T-cell (primary cell): ENCODE data around the gene PRKACA. TPM values are rescaled to one million over a fixed set of nuclear protein-coding genes. Genes with fewer than 3 reads are reported as not detected.

Source experiments
- ATAC-seq, 4 experiments: fragments of 200-7000 bp in 3 of 4; fragments of 150-1000 bp in 1 of 4; cut with Tn5 transposase; replicated peaks in 1 of 4; 1 replicate in 3 of 4; 2 replicates in 1 of 4; pipeline ENCODE4 v1.10.0; 2021; ENCODE audit warnings: moderate library complexity in 3 of 4, mild to moderate bottlenecking in 2 of 4, moderate number of reproducible peaks in 1 of 4
- CTCF ChIA-PET, 2 donors: fragments of 300-600 bp; sonication (Branson Sonifier 250); formaldehyde crosslinking; loops; one replicate each; lab custom pipeline; 2022; ENCODE audit warnings: antibody characterized with exemption in 2 of 2; lab: Charles Lee
- POLR2A ChIA-PET, 2 donors: fragments of 300-600 bp; sonication (Branson Sonifier 250); formaldehyde crosslinking; loops; one replicate each; lab custom pipeline; 2022; ENCODE audit warnings: antibody characterized with exemption in 2 of 2; lab: Charles Lee
- DNase-seq, 35 experiments: peaks; one replicate each; pipeline versions ENCODE4 v3.0.0 to v3.0.0-alpha.2; 2013 to 2023
- H3K27ac ChIP-seq: one replicate; pipeline ENCODE4 v1.5.1; 2013; ENCODE audit warnings: low read length
- H3K27me3 ChIP-seq, 2 experiments: replicated peaks in 1 of 2; 1 replicate in 1 of 2; 2 replicates in 1 of 2; pipeline versions ENCODE4 v1.6.1 to v1.7.0; 2013; ENCODE audit warnings: low read length in 1 of 2, mixed read lengths in 1 of 2; ENCODE audit not compliant: control insufficient read depth in 2 of 2, insufficient read depth in 2 of 2; ENCODE audit errors: extremely low read depth in 1 of 2
- H3K36me3 ChIP-seq, 2 donors: 1 replicate in 1 of 2; 2 replicates in 1 of 2; pipeline versions ENCODE4 v1.6.1 to v1.7.0; 2013; ENCODE audit warnings: low read length in 1 of 2; ENCODE audit not compliant: control insufficient read depth in 2 of 2, insufficient read depth in 1 of 2; ENCODE audit errors: extremely low read depth in 1 of 2
- H3K4me1 ChIP-seq, 2 experiments: 1 replicate in 1 of 2; 2 replicates in 1 of 2; pipeline versions ENCODE4 v1.6.1 to v1.7.0; 2013; ENCODE audit warnings: low read length in 2 of 2, mixed read lengths in 1 of 2; ENCODE audit not compliant: insufficient read depth in 2 of 2, control insufficient read depth in 1 of 2; ENCODE audit errors: extremely low read depth in 1 of 2
- H3K4me3 ChIP-seq, 2 donors: 1 replicate in 1 of 2; 2 replicates in 1 of 2; pipeline versions ENCODE4 v1.5.1 to v1.7.0; 2013; ENCODE audit warnings: mild to moderate bottlenecking in 2 of 2, low read length in 1 of 2, moderate library complexity in 1 of 2; ENCODE audit not compliant: control insufficient read depth in 1 of 2; ENCODE audit errors: extremely low read depth in 1 of 2
- H3K9me3 ChIP-seq: 2 replicates; pipeline ENCODE4 v1.7.0; 2013
- H3K27ac Mint-ChIP-seq, 2 donors: one replicate each; pipeline ENCODE4 v1.8.0; 2020 to 2021; ENCODE audit warnings: mild to moderate bottlenecking in 2 of 2, mixed read lengths in 2 of 2
- H3K27me3 Mint-ChIP-seq, 2 donors: one replicate each; pipeline ENCODE4 v1.8.0; 2021 to 2022; ENCODE audit warnings: mixed read lengths in 2 of 2
- H3K36me3 Mint-ChIP-seq: one replicate; pipeline ENCODE4 v1.8.0; 2021; ENCODE audit warnings: mixed read lengths
- H3K4me1 Mint-ChIP-seq, 3 donors: one replicate each; pipeline ENCODE4 v1.8.0; 2020 to 2022; ENCODE audit warnings: mixed read lengths in 3 of 3, mild to moderate bottlenecking in 1 of 3
- H3K4me3 Mint-ChIP-seq, 3 donors: one replicate each; pipeline ENCODE4 v1.8.0; 2020 to 2022; ENCODE audit warnings: mild to moderate bottlenecking in 3 of 3, mixed read lengths in 3 of 3, moderate library complexity in 3 of 3
- H3K9me3 Mint-ChIP-seq, 3 donors: one replicate each; pipeline ENCODE4 v1.8.0; 2020 to 2022; ENCODE audit warnings: mixed read lengths in 3 of 3
- WGBS: methylation state at CpG from one replicate; pipeline ENCODE4 v1.1.5; 2013; ENCODE audit warnings: missing lambda C conversion rate; ENCODE audit not compliant: insufficient coverage; 5-methylcytosine and 5-hydroxymethylcytosine counted together
- total RNA-seq, 35 experiments: library from RNA in 6 of 35; stranded (reverse) in 6 of 35; fragments of 120-200 nt in 1 of 35; gene quantifications; one replicate each; pipeline versions ENCODE4 v1.2.1 to v1.2.4 and lab custom pipeline; 2013 to 2026

Gene PRKACA
- total RNA-seq, 5 donors from 2014 or later (not counting 1 experiment from before 2014, with no cell fraction given), result 43.0 to 53.5 (median 48.9) TPM

GRCh38 chr19:14089662-14090508, 27.7 kb downstream of the PRKACA start:
- ChIA-PET CTCF (interaction anchor here in 1 of 2 donors (0.6 kb wide), 1 partner anchor 46 kb away, joined by 3 read pairs; the partner anchor contains the start of gene ASF1B), POLR2A (no interaction called here)
- Histone ChIP-seq H3K27ac (no peak overlapping the region), H3K9me3 (no peaks in the 10 kb centered on the region), H3K27me3 (no peaks in the 10 kb centered on the region), H3K4me3 (peak overlapping the region; percentile 44 to 56), H3K4me1 (peaks cover 0 to 23% of the 10 kb centered on the region in 2 experiments), H3K36me3 (peaks cover 6% of the 10 kb centered on the region in 2 donors)
- H3K36me3 Mint-ChIP-seq, result peaks cover 10% of the 10 kb centered on the region
- ATAC-seq (peak; percentile 10 to 21 (median 12)), DNase-seq (peak in 23 of 35 experiments; percentile 20 to 73 (median 41))
- H3K4me3 Mint-ChIP-seq, result peak overlapping the region; percentile 72 to 84 (median 79)
- H3K4me1 Mint-ChIP-seq, result peaks cover 15 to 24% (median 17%) of the 10 kb centered on the region in 3 donors
- H3K27ac Mint-ChIP-seq, result peak overlapping the region; percentile 56 to 84
- peaks cover 0 to 2% of the 10 kb centered on the region in 2 donors for H3K27me3 Mint-ChIP-seq
- under 1% methylated on average over 123 of the region's 142 CpGs for WGBS
- H3K9me3 Mint-ChIP-seq, result peaks cover 0 to 7% (median 0%) of the 10 kb centered on the region in 3 donors

GRCh38 chr19:14089412-14089661, 28.2 kb downstream of the PRKACA start:
- peak overlapping the region; percentile 56 to 84 for H3K27ac Mint-ChIP-seq
- H3K36me3 Mint-ChIP-seq, result peaks cover 10% of the 10 kb centered on the region
- peak overlapping the region in 1 of 2 donors; percentile 35 for H3K4me3 ChIP-seq
- DNase-seq, result peak in 4 of 35 experiments; percentile 12 to 56 (median 25)
- H3K27me3 ChIP-seq, result no peaks in the 10 kb centered on the region
- H3K9me3 ChIP-seq, result no peaks in the 10 kb centered on the region
- H3K4me3 Mint-ChIP-seq, result peak overlapping the region; percentile 72 to 84 (median 73)
- peaks cover 6% of the 10 kb centered on the region in 2 donors for H3K36me3 ChIP-seq
- peaks cover 0 to 7% (median 0%) of the 10 kb centered on the region in 3 donors for H3K9me3 Mint-ChIP-seq
- ChIA-PET CTCF (no interaction called here), POLR2A (interaction anchor here in 1 of 2 donors (0.8 kb wide), 1 partner anchor 16 kb away, joined by 3 read pairs; no protein-coding TSS in a partner anchor)
- peaks cover 0 to 2% of the 10 kb centered on the region in 2 donors for H3K27me3 Mint-ChIP-seq
- peaks cover 0 to 23% of the 10 kb centered on the region in 2 experiments for H3K4me1 ChIP-seq
- WGBS, result 21% methylated on average over 14 of the region's 16 CpGs
- ATAC-seq, result no peak
- H3K4me1 Mint-ChIP-seq, result peaks cover 15 to 22% (median 17%) of the 10 kb centered on the region in 3 donors
- H3K27ac ChIP-seq, result no peak overlapping the region

- Histone ChIP-seq H3K9me3 (no peaks in the 10 kb centered on the region), H3K27me3 (no peaks in the 10 kb centered on the region), H3K4me3 (peak overlapping the region in 1 of 2 donors; percentile 35), H3K36me3 (peaks cover 6% of the 10 kb centered on the region in 2 donors), H3K27ac (no peak overlapping the region), H3K4me1 (peaks cover 0 to 23% of the 10 kb centered on the region in 2 experiments)
- 97% methylated on average over 26 of the region's 30 CpGs for whole genome bisulfite sequencing
- DNase-seq (no peak), ATAC-seq (no peak)
- POLR2A ChIA-PET, result interaction anchor here in 1 of 2 donors (0.8 kb wide), 1 partner anchor 16 kb away, joined by 3 read pairs; no protein-coding TSS in a partner anchor
- peak overlapping the region; percentile 72 to 84 (median 73) for H3K4me3 Mint-ChIP-seq
- peaks cover 15 to 23% (median 17%) of the 10 kb centered on the region in 3 donors for H3K4me1 Mint-ChIP-seq
- peaks cover 10% of the 10 kb centered on the region for H3K36me3 Mint-ChIP-seq
- H3K9me3 Mint-ChIP-seq, result peaks cover 0 to 7% (median 0%) of the 10 kb centered on the region in 3 donors
- peak overlapping the region; percentile 56 to 84 for H3K27ac Mint-ChIP-seq
- peaks cover 0 to 2% of the 10 kb centered on the region in 2 donors for H3K27me3 Mint-ChIP-seq
- CTCF ChIA-PET, result no interaction called here
These were observed 28.7 kb downstream of the PRKACA start for GRCh38 chr19:14088634-14089411.

GRCh38 chr19:14086098-14086497, 31.5 kb downstream of the PRKACA start:
- Mint-ChIP-seq H3K9me3 (no peaks in the 10 kb centered on the region), H3K27me3 (no peaks in the 10 kb centered on the region), H3K36me3 (peaks cover 10% of the 10 kb centered on the region), H3K27ac (no peak overlapping the region), H3K4me1 (peaks cover 14 to 24% (median 21%) of the 10 kb centered on the region in 3 donors), H3K4me3 (no peak overlapping the region)
- DNase-seq, result no peak
- Histone ChIP-seq H3K4me1 (peaks cover 6 to 20% of the 10 kb centered on the region in 2 experiments), H3K27me3 (no peaks in the 10 kb centered on the region), H3K4me3 (no peak overlapping the region), H3K9me3 (no peaks in the 10 kb centered on the region), H3K27ac (no peak overlapping the region), H3K36me3 (peaks cover 6% of the 10 kb centered on the region in 2 donors)
- ChIA-PET CTCF (interaction anchor here in 1 of 2 donors (0.6 kb wide), 1 partner anchor 199 kb away, joined by 7 read pairs; no protein-coding TSS in a partner anchor), POLR2A (interaction anchor here in 1 of 2 donors (0.6 kb wide), 1 partner anchor 10 kb away, joined by 5 read pairs; no protein-coding TSS in a partner anchor)
- WGBS, result no CpG with 5 or more reads among the region's 5 CpGs
- no peak for ATAC-seq

GRCh38 chr19:14085309-14085995, 32.1 kb downstream of the PRKACA start, which contains the start of gene C19orf67:
Gene C19orf67 (minus strand): TSS chr19:14085783. CDS start chr19:14085627, 156 bp downstream.
- CTCF ChIA-PET, result interaction anchor here in 1 of 2 donors (0.6 kb wide), 1 partner anchor 199 kb away, joined by 7 read pairs; no protein-coding TSS in a partner anchor
- no peaks in the 10 kb centered on the region for H3K9me3 Mint-ChIP-seq
- peaks cover 6% of the 10 kb centered on the region in 2 donors for H3K36me3 ChIP-seq
- H3K27me3 ChIP-seq, result no peaks in the 10 kb centered on the region
- H3K4me3 Mint-ChIP-seq, result no peak within 1 kb of the TSS
- no peak within 1 kb of the TSS for H3K4me3 ChIP-seq
- no peak for DNase-seq
- peaks cover 9 to 27% of the 10 kb centered on the region in 2 experiments for H3K4me1 ChIP-seq
- WGBS, result 92% methylated on average over 49 of the region's 54 CpGs
- H3K27me3 Mint-ChIP-seq, result no peaks in the 10 kb centered on the region
- no peak for ATAC-seq
- POLR2A ChIA-PET, result interaction anchor here in 1 of 2 donors (0.6 kb wide), 1 partner anchor 9 kb away, joined by 5 read pairs; no protein-coding TSS in a partner anchor
- H3K27ac Mint-ChIP-seq, result peak within 1 kb of the TSS; percentile 11 to 55
- H3K27ac ChIP-seq, result no peak within 1 kb of the TSS
- peaks cover 10% of the 10 kb centered on the region for H3K36me3 Mint-ChIP-seq
- H3K4me1 Mint-ChIP-seq, result peaks cover 20 to 28% (median 27%) of the 10 kb centered on the region in 3 donors
- H3K9me3 ChIP-seq, result no peaks in the 10 kb centered on the region
